Muscle layer of colon (tissue), 2 donors: Measurements from ENCODE around the gene ISL1.

Source experiments
- H3K27ac ChIP-seq: one replicate; pipeline ENCODE4 v1.7.0; 2013; ENCODE audit warnings: low read depth, mild to moderate bottlenecking, low read length, moderate library complexity
- H3K27me3 ChIP-seq, 2 donors: one replicate each; pipeline ENCODE4 v1.7.0; 2013; ENCODE audit warnings: low read length in 2 of 2, mild to moderate bottlenecking in 2 of 2; ENCODE audit not compliant: insufficient read depth in 2 of 2, control insufficient read depth in 1 of 2
- H3K36me3 ChIP-seq: one replicate; pipeline ENCODE4 v1.7.0; 2013; ENCODE audit warnings: mild to moderate bottlenecking, low read length; ENCODE audit not compliant: insufficient read depth
- H3K4me1 ChIP-seq: one replicate; pipeline ENCODE4 v1.7.0; 2013; ENCODE audit warnings: mild to moderate bottlenecking, low read length; ENCODE audit not compliant: insufficient read depth
- H3K4me3 ChIP-seq, 2 donors: one replicate each; pipeline ENCODE4 v1.7.0; 2013; ENCODE audit warnings: low read length in 2 of 2, low read depth in 1 of 2, mild to moderate bottlenecking in 1 of 2, moderate library complexity in 1 of 2
- H3K9ac ChIP-seq: one replicate; pipeline ENCODE4 v1.7.0; 2013; ENCODE audit warnings: low read length
- H3K9me3 ChIP-seq: one replicate; pipeline ENCODE4 v1.7.0; 2013; ENCODE audit warnings: mild to moderate bottlenecking, low read length
- donor health status: abdominal sarcoma.
- donor health status: Adenocarcinoma of cecum.

The ISL1 gene

DNA sequence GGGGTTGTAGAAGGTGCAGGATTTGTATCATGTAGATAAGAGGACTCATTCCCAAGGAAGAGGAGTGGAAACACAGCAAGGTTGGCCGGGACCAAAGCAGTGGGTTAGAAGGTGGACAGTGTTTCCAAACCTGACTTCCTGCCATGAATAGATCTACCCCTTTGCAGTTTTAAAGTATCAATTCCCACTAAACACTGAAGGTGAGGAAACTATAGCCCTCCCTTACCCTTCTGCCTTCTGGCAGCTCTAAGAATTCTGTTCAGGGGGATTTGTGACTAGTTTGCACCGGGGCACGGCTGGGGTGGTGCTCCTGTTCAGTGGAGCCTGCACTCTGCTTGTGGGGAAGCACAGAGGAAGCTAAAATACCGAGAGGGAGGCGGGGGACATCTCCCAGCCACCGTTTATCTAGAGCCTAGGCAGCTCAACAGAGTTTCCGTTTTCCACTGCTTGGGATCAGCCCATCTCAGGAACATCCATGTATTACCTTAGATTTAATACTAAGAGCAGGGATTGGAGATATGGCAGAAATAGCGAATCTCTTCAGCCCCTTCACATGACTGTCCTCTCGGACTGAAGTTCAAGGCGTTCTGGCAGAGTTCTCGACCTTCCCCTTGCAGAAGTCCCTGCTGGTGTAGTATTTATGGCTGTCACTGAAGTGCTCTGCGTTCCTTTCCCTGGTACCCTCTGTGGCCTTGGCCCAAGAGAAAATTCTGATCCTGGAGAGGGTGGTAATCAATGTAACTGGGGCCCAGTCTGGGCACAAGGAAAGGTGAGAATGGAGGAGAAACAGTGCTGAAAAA is 5.4 kb downstream of the ISL1 start:
- Histone ChIP-seq H3K36me3 (no peaks in the 10 kb centered on the region), H3K27me3 (peaks cover 49 to 65% of the 10 kb centered on the region in 2 donors)

DNA sequence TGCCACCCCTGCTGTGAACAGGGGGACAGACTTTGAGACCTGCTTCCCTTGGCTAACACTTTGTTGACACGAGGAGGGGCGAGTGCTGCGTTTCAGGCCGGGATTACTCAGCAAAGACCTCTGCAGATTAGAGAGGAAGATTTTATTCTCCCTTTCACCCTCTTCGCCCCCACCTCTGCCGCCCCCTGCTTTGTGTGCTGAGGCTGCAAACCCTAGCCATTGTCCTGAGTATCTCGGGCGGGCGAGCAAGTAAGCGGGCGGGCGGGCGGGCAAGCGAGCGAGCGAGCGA is 6.0 kb downstream of the ISL1 start:
- Histone ChIP-seq H3K4me3 (no peak overlapping the region), H3K4me1 (no peaks in the 10 kb centered on the region), H3K27me3 (peaks cover 44 to 59% of the 10 kb centered on the region in 2 donors)

More for the DNA sequence above, 5.4 kb downstream of the ISL1 start:
- no peak overlapping the region for H3K4me3 ChIP-seq
- H3K9ac ChIP-seq, result no peak overlapping the region
- H3K4me1 ChIP-seq, result no peaks in the 10 kb centered on the region
- no peaks in the 10 kb centered on the region for H3K9me3 ChIP-seq
- no peak overlapping the region for H3K27ac ChIP-seq

DNA sequence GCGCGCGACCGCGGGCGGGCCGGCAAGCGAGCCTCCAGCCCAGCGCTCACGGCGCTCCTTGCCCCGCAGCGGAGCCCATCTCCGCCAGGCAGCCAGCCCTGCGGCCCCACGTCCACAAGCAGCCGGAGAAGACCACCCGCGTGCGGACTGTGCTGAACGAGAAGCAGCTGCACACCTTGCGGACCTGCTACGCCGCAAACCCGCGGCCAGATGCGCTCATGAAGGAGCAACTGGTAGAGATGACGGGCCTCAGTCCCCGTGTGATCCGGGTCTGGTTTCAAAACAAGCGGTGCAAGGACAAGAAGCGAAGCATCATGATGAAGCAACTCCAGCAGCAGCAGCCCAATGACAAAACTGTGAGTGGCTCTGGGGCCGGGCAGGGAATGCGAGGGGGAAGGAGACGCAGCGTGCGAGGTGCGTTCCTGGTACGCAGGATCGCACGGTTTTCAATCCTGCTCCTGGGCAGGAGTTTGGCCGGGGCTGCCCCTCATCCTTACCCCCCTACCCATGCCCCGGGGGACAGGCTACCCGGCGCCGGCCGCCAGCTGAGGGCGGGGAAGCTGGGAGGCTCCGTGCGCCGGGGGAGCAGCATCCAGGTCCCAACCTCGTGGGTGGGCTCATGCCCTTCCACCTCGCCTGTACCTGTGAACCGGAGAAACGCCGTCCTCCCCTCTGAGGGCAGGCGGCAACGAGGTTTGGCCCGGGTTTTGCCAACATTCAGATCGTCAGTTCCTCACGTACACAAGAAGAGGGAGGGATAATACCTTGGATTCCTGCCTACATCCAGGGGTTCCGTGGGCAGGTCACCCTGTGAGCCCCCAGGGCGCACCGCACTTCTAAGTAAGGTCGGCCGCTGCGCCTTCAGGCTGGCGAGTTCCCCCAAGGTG is 6.6 kb downstream of the ISL1 start:
- Histone ChIP-seq H3K27ac (no peak overlapping the region), H3K9me3 (no peaks in the 10 kb centered on the region), H3K4me1 (no peaks in the 10 kb centered on the region), H3K9ac (no peak overlapping the region), H3K36me3 (no peaks in the 10 kb centered on the region), H3K27me3 (peaks cover 38 to 58% of the 10 kb centered on the region in 2 donors), H3K4me3 (no peak overlapping the region)

More for the DNA sequence above, 6.0 kb downstream of the ISL1 start:
- H3K9ac ChIP-seq, result no peak overlapping the region
- no peaks in the 10 kb centered on the region for H3K36me3 ChIP-seq
- no peak overlapping the region for H3K27ac ChIP-seq
- H3K9me3 ChIP-seq, result no peaks in the 10 kb centered on the region

DNA sequence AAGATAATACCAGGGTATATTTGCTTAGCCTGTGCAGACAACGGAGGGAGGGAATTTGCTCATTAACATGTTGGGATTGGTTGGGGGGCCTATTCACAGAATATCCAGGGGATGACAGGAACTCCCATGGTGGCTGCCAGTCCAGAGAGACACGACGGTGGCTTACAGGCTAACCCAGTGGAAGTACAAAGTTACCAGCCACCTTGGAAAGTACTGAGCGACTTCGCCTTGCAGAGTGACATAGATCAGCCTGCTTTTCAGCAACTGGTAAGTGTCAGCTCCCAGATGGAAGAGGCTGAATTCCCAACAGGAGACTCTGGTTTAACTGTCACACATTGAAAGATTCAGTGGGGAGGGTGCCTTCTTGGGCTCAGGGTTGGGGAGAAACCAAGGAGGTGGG is 7.9 kb downstream of the ISL1 start:
- Histone ChIP-seq H3K4me3 (no peak overlapping the region), H3K9ac (no peak overlapping the region)

DNA sequence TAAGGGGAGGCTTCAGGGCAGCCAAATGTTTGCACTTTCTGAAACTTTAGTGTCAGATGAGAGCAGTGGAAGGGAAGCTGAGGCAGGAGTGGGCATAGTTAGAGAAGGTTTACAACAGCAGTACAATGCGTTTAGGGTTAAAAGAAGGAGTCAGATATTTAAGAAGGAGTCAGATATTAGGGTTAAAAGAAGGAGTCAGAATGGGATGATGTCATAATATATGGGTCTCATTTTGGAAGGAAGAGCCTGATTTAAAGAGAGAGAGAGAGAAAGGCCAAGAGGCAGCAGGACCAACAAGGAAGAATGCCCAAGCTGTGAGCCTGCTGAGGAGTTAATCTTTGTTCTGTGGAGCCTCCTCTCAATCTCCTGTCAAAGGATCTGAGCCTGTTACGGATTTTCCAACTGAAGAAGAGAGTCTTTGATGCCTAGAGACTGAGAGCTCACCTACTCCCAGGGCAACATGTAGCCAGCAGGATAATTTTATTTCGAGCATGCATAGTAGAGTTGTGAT is 9.5 kb downstream of the ISL1 start:
- Histone ChIP-seq H3K27me3 (peaks cover 21 to 38% of the 10 kb centered on the region in 2 donors), H3K27ac (no peak overlapping the region), H3K9ac (no peak overlapping the region), H3K4me3 (no peak overlapping the region), H3K9me3 (no peaks in the 10 kb centered on the region), H3K4me1 (no peaks in the 10 kb centered on the region), H3K36me3 (no peaks in the 10 kb centered on the region)

More for the DNA sequence above, 7.9 kb downstream of the ISL1 start:
- Histone ChIP-seq H3K27ac (no peak overlapping the region), H3K36me3 (no peaks in the 10 kb centered on the region), H3K9me3 (no peaks in the 10 kb centered on the region), H3K4me1 (no peaks in the 10 kb centered on the region), H3K27me3 (peaks cover 26 to 51% of the 10 kb centered on the region in 2 donors)

DNA sequence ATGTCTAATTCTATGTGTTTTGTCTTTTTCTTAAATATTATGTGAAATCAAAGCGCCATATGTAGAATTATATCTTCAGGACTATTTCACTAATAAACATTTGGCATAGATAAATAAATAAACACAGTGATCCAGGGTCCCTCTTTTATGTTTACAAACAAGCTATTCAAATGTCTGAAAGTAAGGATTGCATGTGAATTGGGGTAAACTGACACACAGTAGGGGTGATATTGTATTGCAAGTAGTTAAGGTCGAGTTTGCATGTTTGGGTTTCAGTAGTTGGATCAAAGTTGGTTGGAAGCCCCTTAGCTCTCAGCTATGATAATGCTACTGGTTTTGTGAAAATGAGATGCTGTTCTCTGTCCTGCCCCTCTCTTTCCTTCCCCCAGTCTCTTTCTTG is 11.4 kb downstream of the ISL1 start:
- H3K27ac ChIP-seq, result no peak overlapping the region
- H3K9ac ChIP-seq, result no peak overlapping the region
- H3K27me3 ChIP-seq, result peaks cover 21 to 38% of the 10 kb centered on the region in 2 donors

DNA sequence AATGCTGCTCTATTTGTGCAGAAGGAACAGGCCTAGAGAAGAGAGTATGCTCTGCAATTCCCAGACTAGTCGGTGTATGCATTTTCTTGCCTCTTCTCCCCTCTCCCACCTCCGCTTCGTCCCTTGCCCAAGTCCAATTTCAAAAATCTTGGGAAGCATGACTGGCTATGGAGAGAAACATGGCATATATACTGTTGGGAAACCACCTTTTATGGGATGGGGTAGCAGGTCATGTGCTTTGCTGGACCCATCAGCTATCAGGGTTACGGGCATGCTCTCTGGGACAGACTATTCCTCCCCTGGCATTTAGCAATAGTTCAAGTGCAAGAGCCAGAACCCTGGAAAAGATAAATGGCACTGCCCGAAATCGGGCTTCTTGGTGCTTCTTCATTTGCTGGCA is 12.0 kb downstream of the ISL1 start:
- H3K27me3 ChIP-seq, result peaks cover 28 to 34% of the 10 kb centered on the region in 2 donors
- H3K9me3 ChIP-seq, result no peaks in the 10 kb centered on the region
- no peak overlapping the region for H3K4me3 ChIP-seq
- H3K9ac ChIP-seq, result no peak overlapping the region
- no peaks in the 10 kb centered on the region for H3K36me3 ChIP-seq
- H3K4me1 ChIP-seq, result no peaks in the 10 kb centered on the region
- H3K27ac ChIP-seq, result no peak overlapping the region

More for the DNA sequence above, 11.4 kb downstream of the ISL1 start:
- Histone ChIP-seq H3K9me3 (no peaks in the 10 kb centered on the region), H3K4me1 (no peaks in the 10 kb centered on the region), H3K36me3 (no peaks in the 10 kb centered on the region), H3K4me3 (no peak overlapping the region)

DNA sequence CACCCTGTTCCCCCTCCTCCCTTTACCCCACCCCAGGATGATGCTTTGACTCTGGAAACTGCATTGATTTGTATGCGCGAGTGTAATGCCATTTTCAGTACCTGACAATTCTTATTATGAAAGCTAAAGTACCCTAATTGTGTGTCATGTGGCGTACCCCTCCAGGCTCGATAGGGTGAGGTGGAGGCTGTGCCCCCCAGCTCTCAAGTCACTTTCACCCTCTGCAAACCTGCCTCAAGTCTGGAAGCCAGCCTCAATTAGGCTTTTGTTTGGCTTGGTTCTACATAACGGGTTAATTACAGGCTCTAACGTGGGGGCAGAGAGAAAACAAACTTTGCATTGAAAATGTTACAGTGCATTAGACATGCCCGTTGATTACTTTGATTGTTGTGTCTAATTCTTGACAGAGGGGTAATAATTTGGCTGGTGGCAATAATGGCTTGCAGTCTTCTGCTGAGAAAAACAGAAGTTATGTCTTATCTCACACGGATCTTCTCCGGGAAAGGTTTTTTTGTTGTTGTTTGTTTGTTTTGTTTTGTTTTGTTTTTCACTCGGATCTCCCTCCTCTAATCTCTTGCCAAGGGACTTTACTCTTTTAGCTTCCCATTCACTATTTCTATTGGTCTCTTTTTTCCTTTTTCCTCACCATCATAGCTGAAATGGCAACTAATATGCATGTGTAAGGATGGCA is 12.6 kb downstream of the ISL1 start:
- H3K9me3 ChIP-seq, result no peaks in the 10 kb centered on the region
- no peaks in the 10 kb centered on the region for H3K4me1 ChIP-seq
- peaks cover 28 to 29% of the 10 kb centered on the region in 2 donors for H3K27me3 ChIP-seq
- no peaks in the 10 kb centered on the region for H3K36me3 ChIP-seq
- no peak overlapping the region for H3K9ac ChIP-seq
- no peak overlapping the region for H3K27ac ChIP-seq
- H3K4me3 ChIP-seq, result no peak overlapping the region

DNA sequence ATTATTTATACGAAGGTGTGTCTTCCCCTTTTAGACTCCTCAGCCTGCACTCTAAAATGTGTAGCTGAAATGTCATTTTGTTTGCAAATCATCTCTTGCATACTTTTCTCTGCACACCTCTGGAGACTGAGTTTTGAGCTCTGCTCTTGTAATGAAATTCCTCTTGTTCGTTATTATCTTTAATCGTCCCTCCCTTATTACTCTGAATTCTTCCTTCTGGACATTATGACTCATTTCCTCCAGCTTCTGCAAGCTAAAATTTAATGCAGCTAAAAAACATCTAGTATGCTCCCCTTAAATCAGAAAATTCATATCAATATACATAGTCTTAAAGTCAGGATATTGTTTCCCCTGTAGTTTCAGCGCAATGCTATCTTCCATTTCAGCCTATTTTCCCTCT is 13.5 kb downstream of the ISL1 start:
- Histone ChIP-seq H3K4me3 (no peak overlapping the region), H3K27me3 (peaks cover 22 to 26% of the 10 kb centered on the region in 2 donors), H3K27ac (no peak overlapping the region), H3K36me3 (no peaks in the 10 kb centered on the region), H3K9me3 (no peaks in the 10 kb centered on the region), H3K9ac (no peak overlapping the region), H3K4me1 (no peaks in the 10 kb centered on the region)

DNA sequence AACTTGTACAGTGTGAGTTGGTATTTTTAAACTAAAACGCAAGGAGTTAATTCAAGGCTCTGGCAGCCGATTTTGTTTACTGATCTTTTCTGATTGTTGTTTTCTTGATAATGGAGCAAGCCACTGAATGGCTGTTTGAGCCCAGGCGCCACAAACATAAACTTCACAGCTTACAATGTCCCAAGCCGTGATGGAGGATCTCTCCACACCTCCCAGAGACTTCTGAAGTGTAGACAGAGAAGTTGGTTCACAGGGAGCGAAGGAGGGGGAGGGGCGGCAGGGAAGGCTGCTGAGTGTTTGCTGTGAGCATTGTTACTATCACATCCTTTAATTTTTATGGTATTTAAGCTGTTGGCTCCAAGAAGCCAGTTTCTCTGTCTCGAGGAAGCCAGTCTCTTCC is 14.7 kb downstream of the ISL1 start:
- Histone ChIP-seq H3K27ac (no peak overlapping the region), H3K9me3 (no peaks in the 10 kb centered on the region), H3K27me3 (peaks cover 22% of the 10 kb centered on the region in 2 donors), H3K4me1 (no peaks in the 10 kb centered on the region), H3K36me3 (no peaks in the 10 kb centered on the region), H3K9ac (no peak overlapping the region), H3K4me3 (no peak overlapping the region)
